IPS-18c (cell line): Measurements from ENCODE around the gene NGDN.

ENCODE experiments used
- H3K4me3 ChIP-seq: 2 replicates; pipeline ENCODE4 v1.7.0; 2013; ENCODE audit warnings: low read depth, mild to moderate bottlenecking, low read length, moderate library complexity; ENCODE audit not compliant: insufficient read depth
- H3K9me3 ChIP-seq: one replicate; pipeline ENCODE4 v1.6.1; 2013; ENCODE audit warnings: mild to moderate bottlenecking, low read length, moderate library complexity; ENCODE audit not compliant: control insufficient read depth, insufficient read depth

The NGDN gene

GRCh38 chr14:23436327-23437132 lies 33.0 kb upstream of the NGDN start:
- H3K4me3 ChIP-seq: no peak overlapping the region

DNA sequence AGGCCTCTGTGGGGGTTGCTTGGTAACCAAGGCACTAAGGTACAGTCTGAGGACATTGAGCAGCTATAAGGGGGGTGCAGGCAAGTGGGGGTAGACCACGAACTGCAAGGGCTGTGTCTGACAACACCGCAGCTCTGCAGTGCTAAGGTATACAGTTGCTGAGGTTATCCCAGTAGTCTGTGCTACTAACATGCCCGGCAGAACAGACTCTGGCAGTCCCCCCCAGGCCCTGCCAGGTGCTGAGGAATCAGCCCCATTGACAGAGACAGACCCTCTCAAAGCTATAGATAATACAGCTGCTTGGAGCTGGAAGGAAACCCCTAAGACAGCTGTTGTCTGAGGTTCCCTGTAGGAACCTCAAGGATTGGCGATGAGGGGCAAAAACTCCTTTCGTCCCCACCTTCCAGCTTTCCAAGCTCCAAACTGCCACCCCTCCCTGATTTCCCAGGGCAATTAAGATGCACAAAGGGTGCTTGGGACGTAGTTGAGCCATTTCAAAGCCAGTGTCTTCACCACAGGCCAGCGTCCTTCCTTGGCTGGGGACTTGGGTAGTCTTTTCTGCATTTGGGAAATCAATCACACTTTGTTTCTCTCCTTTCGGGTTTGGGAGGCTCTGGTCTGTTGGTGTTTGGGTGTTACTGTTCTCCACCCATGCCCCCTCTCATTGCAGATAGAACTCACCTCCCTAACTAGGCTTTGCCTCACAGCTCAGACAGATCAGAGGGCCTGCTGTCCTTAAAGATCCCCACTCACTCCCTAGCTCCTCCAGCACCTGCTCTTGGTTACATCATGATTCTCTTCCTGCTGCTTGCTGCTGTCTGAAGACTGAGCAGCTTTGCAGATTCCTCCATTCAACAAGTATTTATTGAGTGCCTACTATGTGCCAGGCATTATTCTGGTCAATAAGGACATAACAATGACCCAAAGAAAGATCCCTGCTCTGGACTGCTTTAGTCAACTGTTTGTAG lies 32.1 kb upstream of the NGDN start:
- Histone ChIP-seq H3K4me3 (no peak overlapping the region), H3K9me3 (no peaks in the 10 kb centered on the region)

More at GRCh38 chr14:23436327-23437132, 33.0 kb upstream of the NGDN start:
- H3K9me3 ChIP-seq: no peaks in the 10 kb centered on the region

DNA sequence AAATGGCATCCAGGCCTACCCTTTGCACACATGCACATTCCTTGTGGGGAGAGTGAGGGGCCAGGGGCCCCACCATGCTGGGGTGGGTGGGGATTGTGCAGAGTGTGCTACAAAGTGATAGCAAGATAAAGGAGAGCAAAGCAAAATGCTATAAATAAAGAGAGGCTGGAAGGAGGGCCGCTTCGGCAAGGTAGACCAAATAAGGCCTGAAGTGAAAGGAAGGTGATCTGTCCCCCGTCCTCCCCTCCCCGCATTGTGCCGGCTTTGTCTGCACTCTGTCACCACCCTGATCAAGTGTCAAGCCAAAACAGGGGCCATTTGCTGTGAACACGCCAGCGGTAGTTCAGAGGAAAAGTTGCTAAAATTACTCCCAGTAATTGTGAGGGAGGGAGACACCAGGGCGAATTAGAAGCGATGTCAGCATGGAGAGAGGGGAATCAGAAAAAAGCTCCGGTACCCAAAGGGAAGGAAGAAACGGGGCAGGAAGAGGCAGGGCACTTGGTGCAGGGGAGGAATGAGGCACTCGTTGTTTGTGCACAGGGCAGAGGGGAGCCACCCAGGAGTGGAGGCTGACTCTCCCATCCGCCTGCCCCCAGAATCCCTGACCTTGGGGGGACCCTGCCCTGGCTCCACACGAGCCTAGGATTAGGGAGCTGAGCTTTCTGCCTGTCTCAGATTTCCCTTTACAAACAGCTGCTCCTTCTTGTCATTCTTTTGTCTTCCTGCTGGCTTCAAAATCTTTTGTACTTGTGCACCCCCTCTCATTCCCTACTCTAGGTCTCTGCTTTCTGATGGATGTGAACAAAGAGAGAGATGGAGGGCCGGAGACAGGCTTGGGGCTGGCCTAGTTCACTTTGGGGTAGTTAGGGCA lies 31.2 kb upstream of the NGDN start:
- no peak overlapping the region for H3K4me3 ChIP-seq
- H3K9me3 ChIP-seq: no peaks in the 10 kb centered on the region

GRCh38 chr14:23439107-23439835 lies 30.2 kb upstream of the NGDN start:
- Histone ChIP-seq H3K4me3 (no peak overlapping the region), H3K9me3 (no peaks in the 10 kb centered on the region)

- no peak overlapping the region for H3K4me3 ChIP-seq
- H3K9me3 ChIP-seq: no peaks in the 10 kb centered on the region
These were observed 28.4 kb upstream of the NGDN start for GRCh38 chr14:23441076-23441475.

- Histone ChIP-seq H3K9me3 (no peaks in the 10 kb centered on the region), H3K4me3 (no peak overlapping the region)
These were observed 26.7 kb upstream of the NGDN start for GRCh38 chr14:23442721-23443356.

DNA sequence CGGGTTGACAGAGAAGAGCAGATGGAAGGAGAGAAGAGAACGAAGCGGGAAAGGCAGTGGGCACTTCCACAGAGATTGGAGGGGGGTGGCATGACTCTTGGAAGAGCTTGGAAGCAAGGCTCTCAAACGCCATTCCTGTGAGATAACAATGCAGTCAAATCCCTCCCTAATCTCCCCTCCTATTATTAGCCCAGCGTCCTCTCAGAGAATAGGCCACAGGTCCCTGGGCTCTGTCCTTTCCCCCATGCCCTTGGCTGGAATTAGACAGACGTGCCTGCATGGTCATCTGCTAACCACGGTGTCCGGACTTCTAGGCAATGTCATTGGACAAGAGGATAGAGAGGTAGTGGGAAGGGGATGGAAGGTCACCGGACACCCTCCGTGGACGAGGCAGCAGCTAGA lies 26.1 kb upstream of the NGDN start:
- no peak overlapping the region for H3K4me3 ChIP-seq
- no peaks in the 10 kb centered on the region for H3K9me3 ChIP-seq

- no peaks in the 10 kb centered on the region for H3K9me3 ChIP-seq
- H3K4me3 ChIP-seq: no peak overlapping the region
These were observed 25.6 kb upstream of the NGDN start for GRCh38 chr14:23443881-23444280.

DNA sequence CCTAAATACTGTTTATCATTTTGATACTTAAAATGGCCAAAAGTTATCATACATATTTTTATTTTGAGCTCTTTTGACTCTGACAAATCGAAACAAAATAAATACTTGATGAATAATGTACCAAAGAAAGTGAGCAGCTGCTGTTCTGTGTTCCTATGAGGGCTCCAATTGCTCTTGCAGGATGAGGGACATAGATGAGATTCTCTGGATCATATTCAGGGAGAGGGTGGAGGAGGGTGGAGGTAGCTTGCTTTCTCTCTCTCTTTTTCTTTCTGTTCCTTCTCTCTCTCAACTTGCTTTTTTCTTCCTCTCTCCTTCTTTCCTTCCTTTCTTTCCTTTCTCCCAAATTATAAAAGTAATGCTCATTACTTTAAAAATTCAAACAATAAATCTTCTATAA lies 25.2 kb upstream of the NGDN start:
- no peaks in the 10 kb centered on the region for H3K9me3 ChIP-seq
- H3K4me3 ChIP-seq: no peak overlapping the region

GRCh38 chr14:23445773-23446172 lies 23.7 kb upstream of the NGDN start:
- H3K9me3 ChIP-seq: no peaks in the 10 kb centered on the region
- no peak overlapping the region for H3K4me3 ChIP-seq

GRCh38 chr14:23446291-23446851 lies 23.1 kb upstream of the NGDN start:
- H3K4me3 ChIP-seq: no peak overlapping the region
- H3K9me3 ChIP-seq: no peaks in the 10 kb centered on the region

DNA sequence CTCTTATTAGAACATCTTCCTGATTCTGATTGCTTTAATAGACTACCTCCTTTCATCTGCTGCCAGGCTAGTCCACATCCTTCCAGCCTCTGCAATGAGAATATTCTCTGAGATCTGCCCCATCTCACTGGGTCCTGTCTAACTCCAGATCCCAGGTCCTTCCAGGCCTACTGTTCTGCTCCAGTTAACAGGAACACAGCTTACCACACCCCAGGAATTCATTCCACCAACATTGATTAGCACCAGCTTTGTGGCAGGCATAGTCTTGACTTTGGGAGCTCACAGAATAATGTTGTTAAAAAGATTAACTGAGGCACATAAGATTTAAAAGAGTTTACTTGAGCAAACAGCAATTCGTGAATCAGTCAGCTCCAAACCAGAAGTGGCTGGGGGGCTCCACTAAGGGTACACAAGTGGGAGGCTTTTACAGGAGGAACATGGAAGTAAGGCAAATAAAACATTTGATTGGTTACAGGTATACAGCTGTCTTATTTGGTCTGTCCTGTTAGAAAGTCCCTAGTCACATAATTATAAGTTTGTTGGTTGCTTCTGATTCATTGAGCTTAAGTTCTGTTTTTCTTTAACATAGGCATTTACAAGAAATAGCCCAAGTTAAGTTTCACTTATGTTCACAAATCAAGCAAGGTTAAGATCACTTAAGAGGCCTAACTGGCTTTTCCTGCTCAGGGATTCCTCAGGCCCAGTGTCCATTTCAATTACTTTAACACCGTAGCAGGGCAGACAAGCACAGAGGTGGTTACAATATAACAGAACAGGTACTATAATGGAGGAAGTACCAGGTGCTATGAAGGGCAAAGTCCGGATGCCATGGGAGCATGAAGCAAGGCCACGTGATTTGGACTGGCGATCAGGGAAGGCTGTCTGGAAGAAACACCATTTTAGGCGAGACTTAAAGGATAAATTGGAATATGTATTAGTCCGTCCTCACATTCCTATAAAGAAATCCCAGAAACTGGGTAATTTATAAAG lies 21.8 kb upstream of the NGDN start:
- H3K4me3 ChIP-seq: no peak overlapping the region

GRCh38 chr14:23449314-23449713 lies 20.2 kb upstream of the NGDN start:
- no peak overlapping the region for H3K4me3 ChIP-seq
- peaks cover 2% of the 10 kb centered on the region for H3K9me3 ChIP-seq

More for the DNA sequence above, 21.8 kb upstream of the NGDN start:
- H3K9me3 ChIP-seq: peaks cover 2% of the 10 kb centered on the region

- H3K9me3 ChIP-seq: peaks cover 2% of the 10 kb centered on the region
- no peak overlapping the region for H3K4me3 ChIP-seq
These were observed 19.1 kb upstream of the NGDN start for GRCh38 chr14:23450379-23450778.

DNA sequence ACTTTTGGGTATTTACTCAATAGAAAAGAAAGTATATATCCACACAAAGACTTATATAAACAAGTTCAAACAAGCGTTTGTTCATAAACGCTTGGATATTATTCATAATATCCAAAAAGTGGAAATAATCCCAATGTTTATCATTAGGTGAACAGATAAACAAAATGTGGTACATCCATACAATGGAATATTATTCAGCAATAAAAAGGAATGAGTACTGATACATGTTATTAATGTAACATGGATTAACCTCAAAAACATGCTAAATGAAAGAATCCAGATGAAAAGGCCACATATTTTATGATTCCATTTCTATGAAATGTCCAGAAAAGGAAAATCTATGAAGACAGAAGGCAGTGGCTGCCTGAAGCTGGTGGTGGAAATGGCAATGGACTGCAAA lies 17.3 kb upstream of the NGDN start:
- H3K9me3 ChIP-seq: peaks cover 2% of the 10 kb centered on the region
- H3K4me3 ChIP-seq: no peak overlapping the region
